Upper lobe of left lung (tissue), 6 donors: Measurements from ENCODE around the gene HOXD13. TPM values are rescaled to one million over a fixed set of nuclear protein-coding genes. Genes with fewer than 3 reads are reported as not detected.
A peak's percentile ranks its signal among the peaks of the same experiment; 100 is the strongest.

Experiments used
- ATAC-seq, 2 donors: fragments of 200-7000 bp; cut with Tn5 transposase; one replicate each; pipeline ENCODE4 v1.9.1; 2022; ENCODE audit warnings: mild to moderate bottlenecking in 2 of 2, moderate library complexity in 2 of 2; ENCODE audit not compliant: low FRiP score in 2 of 2
- DNase-seq, 2 donors: peaks; one replicate each; pipeline ENCODE4 v3.0.0-alpha.2; 2019 to 2020
- H3K27ac ChIP-seq, 4 donors: fragments of 200-600 bp; sonication (generic); one replicate each; pipeline ENCODE4 v1.5.1; 2016 to 2019
- H3K27me3 ChIP-seq, 4 donors: fragments of 200-600 bp; sonication (generic); one replicate each; pipeline ENCODE4 v1.5.1; 2017 to 2019
- H3K36me3 ChIP-seq, 4 donors: fragments of 200-600 bp; sonication (generic); one replicate each; pipeline ENCODE4 v1.5.1; 2016 to 2019
- H3K4me1 ChIP-seq, 4 donors: fragments of 200-600 bp; sonication (generic); one replicate each; pipeline ENCODE4 v1.5.1; 2018 to 2019
- H3K4me3 ChIP-seq, 4 donors: fragments of 200-600 bp; sonication (generic); one replicate each; pipeline ENCODE4 v1.5.1; 2017 to 2019; ENCODE audit warnings: mild to moderate bottlenecking in 2 of 4, moderate library complexity in 1 of 4
- H3K9me3 ChIP-seq, 4 donors: fragments of 200-600 bp; sonication (generic); one replicate each; pipeline ENCODE4 v1.5.1; 2018 to 2019
- CTCF ChIP-seq, 6 experiments: fragments of 450-650 bp in 4 of 6; fragments of 200-600 bp in 2 of 6; sonication (generic) in 2 of 6; IDR thresholded peaks; one replicate each; pipeline ENCODE4 v1.5.1; 2016 to 2019; ENCODE audit warnings: antibody characterized with exemption in 6 of 6
- EP300 ChIP-seq, 4 donors: sonication (generic); formaldehyde crosslinking; IDR thresholded peaks; one replicate each; pipeline ENCODE4 v1.5.1; 2017; ENCODE audit warnings: antibody characterized with exemption in 4 of 4, control low read depth in 2 of 4
- POLR2A ChIP-seq, 4 donors: fragments of 450-650 bp; IDR thresholded peaks; one replicate each; pipeline ENCODE4 v1.5.1; 2016 to 2017; ENCODE audit warnings: antibody characterized with exemption in 4 of 4, mild to moderate bottlenecking in 2 of 4
- POLR2AphosphoS5 ChIP-seq, 2 donors: sonication (generic); formaldehyde crosslinking; IDR thresholded peaks; one replicate each; pipeline ENCODE4 v1.5.1; 2017; ENCODE audit warnings: antibody characterized with exemption in 2 of 2
- WGBS, 2 donors: methylation state at CpG; one replicate each; pipeline ENCODE4 v1.1.5; 2017 to 2018; 5-methylcytosine and 5-hydroxymethylcytosine counted together
- total RNA-seq, 6 donors: library from RNA; depleted of rRNA in 4 of 6; stranded (reverse); fragments of >200 nt in 4 of 6; gene quantifications; one replicate each; pipeline versions ENCODE4 v1.1.0 to v1.2.1, GENCODE V29; 2016 to 2021
- donor health status: DM: no; HTN: no; CAD: no; lungs with moderate emphysema.
- donor health status: DM: no; HTN: yes; CAD: no; lungs with severe emphysema.

Gene HOXD13
- total RNA-seq, 6 donors from 2014 or later, result not detected

- Histone ChIP-seq H3K4me3 (no peak overlapping the region), H3K4me1 (peaks cover 3 to 14% (median 7%) of the 10 kb centered on the region in 4 donors), H3K9me3 (peaks cover 0 to 5% (median 0%) of the 10 kb centered on the region in 4 donors), H3K36me3 (no peaks in the 10 kb centered on the region), H3K27ac (no peak overlapping the region), H3K27me3 (peaks cover 3 to 91% (median 47%) of the 10 kb centered on the region in 4 donors)
- TF ChIP-seq EP300 (IDR thresholded peaks at IDR 0.05), result no peak
- TF ChIP-seq POLR2A (IDR thresholded peaks at IDR 0.05), result no peak
- no peak for TF ChIP-seq CTCF (IDR thresholded peaks at IDR 0.05)
- TF ChIP-seq POLR2AphosphoS5 (IDR thresholded peaks at IDR 0.05), result no peak
- ATAC-seq (peak in 1 of 2 donors; percentile 39), DNase-seq (peak in 1 of 2 donors; percentile 70)
- WGBS, 2 donors, result 29% methylated on average over 13 to 31 of the region's 40 CpGs
These were observed 24.8 kb downstream of the HOXD13 start for GRCh38 chr2:176117162-176117822.

GRCh38 chr2:176117823-176118371, 25.4 kb downstream of the HOXD13 start:
- peaks cover 3 to 91% (median 48%) of the 10 kb centered on the region in 4 donors for H3K27me3 ChIP-seq
- WGBS, 2 donors, result 8 to 20% methylated on average over 10 to 11 of the region's 11 CpGs
- H3K27ac ChIP-seq, result no peak overlapping the region
- no peak overlapping the region for H3K4me3 ChIP-seq
- peaks cover 0 to 5% (median 0%) of the 10 kb centered on the region in 4 donors for H3K9me3 ChIP-seq
- ATAC-seq, result no peak
- no peaks in the 10 kb centered on the region for H3K36me3 ChIP-seq
- TF ChIP-seq CTCF (IDR thresholded peaks at IDR 0.05) (no peak), POLR2AphosphoS5 (IDR thresholded peaks at IDR 0.05) (no peak), EP300 (IDR thresholded peaks at IDR 0.05) (no peak), POLR2A (IDR thresholded peaks at IDR 0.05) (no peak)
- no peak for DNase-seq
- H3K4me1 ChIP-seq, result peaks cover 9 to 20% (median 13%) of the 10 kb centered on the region in 4 donors

- peaks cover 13 to 25% (median 20%) of the 10 kb centered on the region in 4 donors for H3K4me1 ChIP-seq
- DNase-seq, result no peak
- no peak for ATAC-seq
- H3K9me3 ChIP-seq, result peaks cover 0 to 5% (median 0%) of the 10 kb centered on the region in 4 donors
- no peaks in the 10 kb centered on the region for H3K36me3 ChIP-seq
- no peak overlapping the region for H3K27ac ChIP-seq
- H3K27me3 ChIP-seq, result peaks cover 3 to 93% (median 52%) of the 10 kb centered on the region in 4 donors
- H3K4me3 ChIP-seq, result no peak overlapping the region
- 13 to 15% methylated on average over 22 to 24 of the region's 24 CpGs for WGBS, 2 donors
- no peak for TF ChIP-seq POLR2A (IDR thresholded peaks at IDR 0.05)
- TF ChIP-seq EP300 (IDR thresholded peaks at IDR 0.05), result no peak
- TF ChIP-seq CTCF (IDR thresholded peaks at IDR 0.05), result peak in 1 of 6 experiments; percentile 3
These were observed 26.2 kb downstream of the HOXD13 start for GRCh38 chr2:176118601-176119339.

GRCh38 chr2:176120364-176121189, 28.1 kb downstream of the HOXD13 start:
- ATAC-seq (no peak), DNase-seq (no peak)
- 12 to 14% methylated on average over 13 of the region's 13 CpGs for WGBS, 2 donors
- no peak overlapping the region for H3K4me3 ChIP-seq
- H3K27me3 ChIP-seq, result peaks cover 3 to 97% (median 60%) of the 10 kb centered on the region in 4 donors
- peaks cover 0 to 5% (median 0%) of the 10 kb centered on the region in 4 donors for H3K9me3 ChIP-seq
- H3K4me1 ChIP-seq, result peaks cover 13 to 25% (median 21%) of the 10 kb centered on the region in 4 donors
- no peak for TF ChIP-seq POLR2AphosphoS5 (IDR thresholded peaks at IDR 0.05)
- no peak for TF ChIP-seq CTCF (IDR thresholded peaks at IDR 0.05)
- no peak for TF ChIP-seq POLR2A (IDR thresholded peaks at IDR 0.05)
- no peak for TF ChIP-seq EP300 (IDR thresholded peaks at IDR 0.05)
- H3K36me3 ChIP-seq, result no peaks in the 10 kb centered on the region
- no peak overlapping the region for H3K27ac ChIP-seq
